ENCODE data around the gene CCDC197. TPM values are rescaled to one million over a fixed set of nuclear protein-coding genes. Genes with fewer than 3 reads are reported as not detected.

CCDC197 gene
- total and polyA plus RNA-seq, 4 donors: not detected

DNA sequence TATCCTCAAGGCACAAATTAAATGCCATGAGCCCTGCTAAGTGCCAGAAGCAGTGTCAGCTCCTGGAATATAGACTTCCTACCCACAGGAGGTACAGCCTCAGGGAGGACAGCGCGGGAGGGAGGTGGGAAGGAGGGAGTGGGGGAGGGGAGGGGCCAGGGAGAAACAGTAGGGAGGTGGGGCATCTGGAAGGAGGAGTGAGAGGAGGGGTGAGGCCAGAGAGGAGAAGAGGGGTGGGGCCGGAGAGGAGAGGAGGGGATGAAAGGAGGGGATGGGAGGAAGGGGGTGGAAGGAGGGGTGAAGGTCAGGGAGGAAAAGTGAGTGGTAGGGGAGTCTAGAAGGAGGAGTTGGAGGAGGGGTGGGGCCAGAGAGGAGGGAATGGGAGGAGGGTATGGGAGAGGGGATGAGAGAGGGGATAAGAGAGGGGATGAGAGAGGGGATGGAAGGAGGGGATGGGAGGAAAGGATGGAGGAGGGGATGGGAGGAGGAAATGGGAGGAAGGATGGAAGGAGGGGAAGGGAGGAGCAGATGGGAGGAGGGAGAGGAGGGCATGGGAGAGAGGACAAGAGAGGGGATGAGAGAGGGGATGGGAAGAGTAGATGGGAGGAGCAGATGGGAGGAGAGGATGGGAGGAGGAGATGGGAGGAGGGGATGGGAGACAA, 9.2 kb upstream of the CCDC197 start:
- TF ChIP-seq, protein P1, sequence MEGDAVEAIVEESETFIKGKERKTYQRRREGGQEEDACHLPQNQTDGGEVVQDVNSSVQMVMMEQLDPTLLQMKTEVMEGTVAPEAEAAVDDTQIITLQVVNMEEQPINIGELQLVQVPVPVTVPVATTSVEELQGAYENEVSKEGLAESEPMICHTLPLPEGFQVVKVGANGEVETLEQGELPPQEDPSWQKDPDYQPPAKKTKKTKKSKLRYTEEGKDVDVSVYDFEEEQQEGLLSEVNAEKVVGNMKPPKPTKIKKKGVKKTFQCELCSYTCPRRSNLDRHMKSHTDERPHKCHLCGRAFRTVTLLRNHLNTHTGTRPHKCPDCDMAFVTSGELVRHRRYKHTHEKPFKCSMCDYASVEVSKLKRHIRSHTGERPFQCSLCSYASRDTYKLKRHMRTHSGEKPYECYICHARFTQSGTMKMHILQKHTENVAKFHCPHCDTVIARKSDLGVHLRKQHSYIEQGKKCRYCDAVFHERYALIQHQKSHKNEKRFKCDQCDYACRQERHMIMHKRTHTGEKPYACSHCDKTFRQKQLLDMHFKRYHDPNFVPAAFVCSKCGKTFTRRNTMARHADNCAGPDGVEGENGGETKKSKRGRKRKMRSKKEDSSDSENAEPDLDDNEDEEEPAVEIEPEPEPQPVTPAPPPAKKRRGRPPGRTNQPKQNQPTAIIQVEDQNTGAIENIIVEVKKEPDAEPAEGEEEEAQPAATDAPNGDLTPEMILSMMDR (IDR thresholded peaks at IDR 0.05; ENCODE audit: control extremely low read depth, extremely low read depth): no peak
- Histone ChIP-seq H3K36me3 (ENCODE audit: control insufficient read depth in 4 of 4, insufficient read depth in 4 of 4, low read length in 4 of 4) (no peaks in the 10 kb centered on the region), H3K4me3 (no peak overlapping the region), H3K27ac (ENCODE audit: low read depth in 1 of 2, low read length in 1 of 2) (peak overlapping the region in 1 of 2 donors; percentile 6), H3K9me3 (ENCODE audit: control insufficient read depth in 4 of 4, insufficient read depth in 3 of 4, low read length in 3 of 4) (no peaks in the 10 kb centered on the region), H3K9ac (ENCODE audit: insufficient read depth in 1 of 2, low read length in 2 of 2) (no peak overlapping the region), H3K4me1 (ENCODE audit: control insufficient read depth in 5 of 5, insufficient read depth in 5 of 5, low read length in 5 of 5) (no peaks in the 10 kb centered on the region), H3K27me3 (ENCODE audit: control insufficient read depth in 3 of 3, insufficient read depth in 3 of 3, low read length in 2 of 3) (no peaks in the 10 kb centered on the region)
- ATAC-seq (ENCODE audit: insufficient read depth, low FRiP score): no peak
- WGBS, 2 donors: 68 to 74% methylated on average over 3 of the region's 3 CpGs
- no peak for DNase-seq

GRCh38 chr14:93989939-93990338, 7.2 kb upstream of the CCDC197 start:
- TF ChIP-seq, protein P1 (IDR thresholded peaks at IDR 0.05; ENCODE audit: control extremely low read depth, extremely low read depth): no peak
- Histone ChIP-seq H3K27me3 (ENCODE audit: control insufficient read depth in 3 of 3, insufficient read depth in 3 of 3, low read length in 2 of 3) (no peaks in the 10 kb centered on the region), H3K4me1 (ENCODE audit: control insufficient read depth in 5 of 5, insufficient read depth in 5 of 5, low read length in 5 of 5) (no peaks in the 10 kb centered on the region), H3K9ac (ENCODE audit: insufficient read depth in 1 of 2, low read length in 2 of 2) (no peak overlapping the region), H3K27ac (ENCODE audit: low read depth in 1 of 2, low read length in 1 of 2) (no peak overlapping the region), H3K9me3 (ENCODE audit: control insufficient read depth in 4 of 4, insufficient read depth in 3 of 4, low read length in 3 of 4) (no peaks in the 10 kb centered on the region), H3K4me3 (no peak overlapping the region), H3K36me3 (ENCODE audit: control insufficient read depth in 4 of 4, insufficient read depth in 4 of 4, low read length in 4 of 4) (no peaks in the 10 kb centered on the region)
- no peak for DNase-seq
- ATAC-seq (ENCODE audit: insufficient read depth, low FRiP score): no peak
- WGBS, 2 donors: 59 to 63% methylated on average over 4 of the region's 4 CpGs

DNA sequence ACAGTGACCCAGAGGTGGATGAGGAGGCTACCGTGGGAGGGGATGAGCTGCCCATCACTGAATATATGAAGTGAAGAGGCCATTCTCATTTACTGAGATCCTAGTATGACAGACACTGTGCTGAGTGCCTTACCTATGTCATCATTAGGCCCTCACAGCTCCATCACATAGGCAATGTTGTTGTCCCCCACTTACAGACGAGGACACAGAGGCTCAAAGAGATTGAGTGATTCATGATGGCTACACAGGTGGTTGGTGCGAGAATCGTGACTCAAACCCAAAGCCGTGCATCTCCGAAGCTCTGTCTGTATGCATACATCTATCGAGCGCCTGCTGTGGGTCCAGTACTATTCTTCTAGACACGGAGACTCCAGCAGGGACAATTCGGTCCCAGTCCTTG, 5.9 kb upstream of the CCDC197 start:
- peaks cover 0 to 5% (median 0%) of the 10 kb centered on the region in 3 donors for H3K27me3 ChIP-seq (ENCODE audit: control insufficient read depth in 3 of 3, insufficient read depth in 3 of 3, low read length in 2 of 3)
- DNase-seq (no peak), ATAC-seq (ENCODE audit: insufficient read depth, low FRiP score) (no peak)
- no peak overlapping the region for H3K4me3 ChIP-seq
- WGBS, 2 donors: 86 to 92% methylated on average over 10 of the region's 10 CpGs
- TF ChIP-seq, protein P1 (IDR thresholded peaks at IDR 0.05; ENCODE audit: control extremely low read depth, extremely low read depth): no peak
- H3K9me3 ChIP-seq (ENCODE audit: control insufficient read depth in 4 of 4, insufficient read depth in 3 of 4, low read length in 3 of 4): no peaks in the 10 kb centered on the region
- H3K4me1 ChIP-seq (ENCODE audit: control insufficient read depth in 5 of 5, insufficient read depth in 5 of 5, low read length in 5 of 5): no peaks in the 10 kb centered on the region
- H3K27ac ChIP-seq (ENCODE audit: low read depth in 1 of 2, low read length in 1 of 2): no peak overlapping the region
- H3K9ac ChIP-seq (ENCODE audit: insufficient read depth in 1 of 2, low read length in 2 of 2): no peak overlapping the region
- no peaks in the 10 kb centered on the region for H3K36me3 ChIP-seq (ENCODE audit: control insufficient read depth in 4 of 4, insufficient read depth in 4 of 4, low read length in 4 of 4)

GRCh38 chr14:93991649-93992048, 5.5 kb upstream of the CCDC197 start:
- WGBS, 2 donors: 93 to 96% methylated on average over 4 of the region's 4 CpGs
- Histone ChIP-seq H3K9ac (ENCODE audit: insufficient read depth in 1 of 2, low read length in 2 of 2) (no peak overlapping the region), H3K27me3 (ENCODE audit: control insufficient read depth in 3 of 3, insufficient read depth in 3 of 3, low read length in 2 of 3) (peaks cover 0 to 6% (median 0%) of the 10 kb centered on the region in 3 donors), H3K36me3 (ENCODE audit: control insufficient read depth in 4 of 4, insufficient read depth in 4 of 4, low read length in 4 of 4) (no peaks in the 10 kb centered on the region), H3K9me3 (ENCODE audit: control insufficient read depth in 4 of 4, insufficient read depth in 3 of 4, low read length in 3 of 4) (no peaks in the 10 kb centered on the region), H3K4me3 (no peak overlapping the region), H3K4me1 (ENCODE audit: control insufficient read depth in 5 of 5, insufficient read depth in 5 of 5, low read length in 5 of 5) (peaks cover 0 to 2% (median 0%) of the 10 kb centered on the region in 5 donors), H3K27ac (ENCODE audit: low read depth in 1 of 2, low read length in 1 of 2) (no peak overlapping the region)
- DNase-seq: no peak
- TF ChIP-seq, protein P1 (IDR thresholded peaks at IDR 0.05; ENCODE audit: control extremely low read depth, extremely low read depth): no peak
- ATAC-seq (ENCODE audit: insufficient read depth, low FRiP score): no peak

Measured in lung (tissue), 12 donors.